IMR-90 (cell line): ENCODE data around the gene SURF4. TPM values are rescaled to one million over a fixed set of nuclear protein-coding genes. Genes with fewer than 3 reads are reported as not detected.

Source experiments
- ATAC-seq: fragments of 200-7000 bp; cut with Tn5 transposase; 2 replicates; pipeline ENCODE4 v1.9.1; 2020; ENCODE audit warnings: low read depth, mild to moderate bottlenecking, moderate library complexity
- BruUV-seq: library from RNA; stranded (reverse); fragments of 400-500 nt; replicated peaks from 2 replicates; lab custom pipeline; 2021; lab: Mats Ljungman, UMichigan
- CTCF ChIA-PET: fragments of 300-600 bp; formaldehyde crosslinking; extraction: SDS; loops from one replicate; lab custom pipeline; 2021; ENCODE audit warnings: antibody characterized with exemption; lab: Yijun Ruan, JAX
- POLR2A ChIA-PET: fragments of 300-600 bp; sonication (Branson Sonifier 250); formaldehyde crosslinking; loops from one replicate; lab custom pipeline; 2022; ENCODE audit warnings: antibody characterized with exemption; ENCODE audit not compliant: unreplicated experiment; lab: Charles Lee
- DNase-seq: peaks from one replicate; pipeline ENCODE4 v3.0.0; 2013
- H2AFZ ChIP-seq: replicated peaks from 2 replicates; pipeline ENCODE3; 2013; ENCODE audit warnings: low read length, mild to moderate bottlenecking; ENCODE audit not compliant: poor library complexity
- H2AK5ac ChIP-seq: 2 replicates; pipeline ENCODE4 v1.6.1; 2013; ENCODE audit warnings: low read depth, low read length, inconsistent platforms
- H2AK9ac ChIP-seq: replicated peaks from 2 replicates; pipeline ENCODE3; 2013; ENCODE audit warnings: mild to moderate bottlenecking, low read depth, low read length, moderate library complexity; ENCODE audit not compliant: poor library complexity
- H2BK120ac ChIP-seq: 2 replicates; pipeline ENCODE4 v1.6.1; 2013; ENCODE audit warnings: low read depth, low read length, inconsistent platforms
- H2BK15ac ChIP-seq: 3 replicates; pipeline ENCODE4 v1.6.1; 2013; ENCODE audit warnings: low read depth, low read length, inconsistent platforms
- H2BK20ac ChIP-seq: 2 replicates; pipeline ENCODE4 v1.6.1; 2013; ENCODE audit warnings: low read depth, mild to moderate bottlenecking, inconsistent platforms, low read length, moderate library complexity
- H2BK5ac ChIP-seq: 2 replicates; pipeline ENCODE4 v1.6.1; 2013; ENCODE audit warnings: mild to moderate bottlenecking, low read depth, low read length, inconsistent platforms; ENCODE audit not compliant: poor library complexity, severe bottlenecking
- H3K14ac ChIP-seq: replicated peaks from 2 replicates; pipeline ENCODE4 v1.6.1; 2013; ENCODE audit warnings: low read depth, low read length, inconsistent platforms
- H3K18ac ChIP-seq: 2 replicates; pipeline ENCODE4 v1.6.1; 2013; ENCODE audit warnings: low read depth, low read length, control low read depth
- H3K23ac ChIP-seq: 2 replicates; pipeline ENCODE4 v1.6.1; 2013; ENCODE audit warnings: low read depth, low read length, inconsistent platforms
- H3K27ac ChIP-seq: 2 replicates; pipeline ENCODE4 v1.5.1; 2013; ENCODE audit warnings: mild to moderate bottlenecking, control low read depth, low read length; ENCODE audit not compliant: insufficient read depth
- H3K27me3 ChIP-seq: 2 replicates; pipeline ENCODE4 v1.6.1; 2013; ENCODE audit warnings: low read length; ENCODE audit not compliant: control insufficient read depth, insufficient read depth
- H3K36me3 ChIP-seq: 2 replicates; pipeline ENCODE4 v1.6.1; 2013; ENCODE audit warnings: low read length, mixed read lengths; ENCODE audit not compliant: control insufficient read depth, insufficient read depth
- H3K4ac ChIP-seq: 2 replicates; pipeline ENCODE4 v1.6.1; 2013; ENCODE audit warnings: low read depth, low read length, inconsistent platforms
- H3K4me1 ChIP-seq: 2 replicates; pipeline ENCODE4 v1.6.1; 2013; ENCODE audit warnings: low read length, mixed read lengths; ENCODE audit not compliant: control insufficient read depth, insufficient read depth
- H3K4me2 ChIP-seq: 2 replicates; pipeline ENCODE4 v1.6.1; 2013; ENCODE audit warnings: low read depth, mild to moderate bottlenecking, control low read depth, low read length, moderate library complexity
- H3K4me3 ChIP-seq: 2 replicates; pipeline ENCODE4 v1.5.1; 2013; ENCODE audit warnings: low read depth, mild to moderate bottlenecking, control low read depth, low read length, moderate library complexity; ENCODE audit not compliant: insufficient read depth
- H3K56ac ChIP-seq: 2 replicates; pipeline ENCODE4 v1.6.1; 2013; ENCODE audit warnings: low read length, inconsistent platforms; ENCODE audit not compliant: insufficient read depth; ENCODE audit errors: extremely low read depth
- H3K79me1 ChIP-seq, 2 experiments: 2 replicates each; pipeline ENCODE4 v1.6.1; 2013; ENCODE audit warnings: low read length in 2 of 2, inconsistent platforms in 1 of 2, low read depth in 1 of 2
- H3K9ac ChIP-seq: 2 replicates; pipeline ENCODE4 v1.6.1; 2013; ENCODE audit warnings: low read depth, low read length, control low read depth
- H3K9me1 ChIP-seq: 2 replicates; pipeline ENCODE4 v1.6.1; 2013; ENCODE audit warnings: low read length, inconsistent platforms; ENCODE audit not compliant: insufficient read depth
- H3K9me3 ChIP-seq: 2 replicates; pipeline ENCODE4 v1.6.1; 2013; ENCODE audit warnings: low read length; ENCODE audit not compliant: control insufficient read depth, insufficient read depth
- H4K20me1 ChIP-seq: 2 replicates; pipeline ENCODE4 v1.6.1; 2013; ENCODE audit warnings: low read length, inconsistent platforms; ENCODE audit not compliant: insufficient read depth
- H4K5ac ChIP-seq: 2 replicates; pipeline ENCODE4 v1.6.1; 2013; ENCODE audit warnings: mild to moderate bottlenecking, low read depth, low read length, control low read depth
- H4K8ac ChIP-seq, 2 experiments: 2 replicates each; pipeline ENCODE4 v1.6.1; 2013; ENCODE audit warnings: low read depth in 2 of 2, low read length in 2 of 2, control low read depth in 1 of 2, inconsistent platforms in 1 of 2
- H4K91ac ChIP-seq: 2 replicates; pipeline ENCODE4 v1.6.1; 2013; ENCODE audit warnings: low read depth, low read length, inconsistent platforms; ENCODE audit not compliant: insufficient read depth
- RAD21 ChIP-seq: IDR thresholded peaks from 2 replicates; pipeline ENCODE4 v1.6.1; 2012; ENCODE audit warnings: low read length, improper control_type of control experiment
- RCOR1 ChIP-seq: IDR thresholded peaks from 2 replicates; pipeline ENCODE4 v1.6.1; 2012; ENCODE audit warnings: mild to moderate bottlenecking, low read length, improper control_type of control experiment; ENCODE audit not compliant: insufficient replicate concordance
- WGBS, 2 experiments: methylation state at CpG; one replicate each; pipeline versions ENCODE4 v1.1.5 to v1.1.7; 2013; ENCODE audit warnings: missing lambda C conversion rate in 2 of 2; ENCODE audit not compliant: insufficient read length in 1 of 2; ENCODE audit errors: extremely low coverage in 2 of 2; 5-methylcytosine and 5-hydroxymethylcytosine counted together
- dilution Hi-C: fragments of 300-500 bp; cut with HindIII; formaldehyde crosslinking; loops from one replicate; pipeline ENCODE4 v1.14.3; 2018; ENCODE audit warnings: low sequenced_read_pairs; ENCODE audit not compliant: unreplicated experiment
- in situ Hi-C: fragments of 300-500 bp; cut with MboI; formaldehyde crosslinking; loops from 3 replicates; pipeline ENCODE4 v1.14.3; 2019; ENCODE audit warnings: low sequenced_read_pairs, inconsistent platforms, mixed read lengths
- intact Hi-C: fragments of 100-400 bp; cut with micrococcal nuclease; formaldehyde crosslinking; loops from 2 replicates; pipeline ENCODE4 v1.10.0; 2022
- polyA plus RNA-seq, 3 experiments: library from polyadenylated mRNA; depleted of rRNA; stranded (reverse); fragments of >200 nt; gene quantifications; 2 replicates each; pipeline ENCODE4 v1.2.3, GENCODE V29; 2012; ENCODE audit warnings: low replicate concordance in 1 of 3
- total RNA-seq: library from RNA; depleted of rRNA; stranded (reverse); fragments of >200 nt; gene quantifications from 2 replicates; pipeline ENCODE4 v1.2.3, GENCODE V29; 2012
- TF ChIP-seq, protein P1 (sequence below): conservative IDR thresholded peaks from 2 replicates; pipeline ENCODE4 v1.5.1; 2012; ENCODE audit warnings: mild to moderate bottlenecking, low read depth, low read length, improper control_type of control experiment

Gene SURF4
- total and polyA plus RNA-seq, 2 of the 4 experiments (the other 2 are of a cell fraction): 307 to 532 TPM

- intact Hi-C loops (no loop called here), in situ Hi-C loops (no loop called here), dilution Hi-C loops (no loop called here)
- H4K91ac ChIP-seq: no peak overlapping the region
- H3K27ac ChIP-seq: no peak overlapping the region
- H4K20me1 ChIP-seq: no peaks in the 10 kb centered on the region
- peaks cover 1% of the 10 kb centered on the region; the same call in 1 of the 2 replicates for H3K36me3 ChIP-seq
- no peak overlapping the region for H2AK5ac ChIP-seq
- no peaks in the 10 kb centered on the region for H3K4me1 ChIP-seq
- no TSS peak for BruUV-seq
- H3K14ac ChIP-seq: no peak overlapping the region
- H3K9ac ChIP-seq: no peak overlapping the region
- 0 out of 2 replicates have a peak, but pooled peaks cover 4% of the 10 kb centered on the region for H3K9me1 ChIP-seq
- no peak overlapping the region for H2BK120ac ChIP-seq
- no peak for TF ChIP-seq RCOR1
- TF ChIP-seq RAD21: peak; percentile 28; the same call in 1 of the 2 replicates
- TF ChIP-seq, protein P1, sequence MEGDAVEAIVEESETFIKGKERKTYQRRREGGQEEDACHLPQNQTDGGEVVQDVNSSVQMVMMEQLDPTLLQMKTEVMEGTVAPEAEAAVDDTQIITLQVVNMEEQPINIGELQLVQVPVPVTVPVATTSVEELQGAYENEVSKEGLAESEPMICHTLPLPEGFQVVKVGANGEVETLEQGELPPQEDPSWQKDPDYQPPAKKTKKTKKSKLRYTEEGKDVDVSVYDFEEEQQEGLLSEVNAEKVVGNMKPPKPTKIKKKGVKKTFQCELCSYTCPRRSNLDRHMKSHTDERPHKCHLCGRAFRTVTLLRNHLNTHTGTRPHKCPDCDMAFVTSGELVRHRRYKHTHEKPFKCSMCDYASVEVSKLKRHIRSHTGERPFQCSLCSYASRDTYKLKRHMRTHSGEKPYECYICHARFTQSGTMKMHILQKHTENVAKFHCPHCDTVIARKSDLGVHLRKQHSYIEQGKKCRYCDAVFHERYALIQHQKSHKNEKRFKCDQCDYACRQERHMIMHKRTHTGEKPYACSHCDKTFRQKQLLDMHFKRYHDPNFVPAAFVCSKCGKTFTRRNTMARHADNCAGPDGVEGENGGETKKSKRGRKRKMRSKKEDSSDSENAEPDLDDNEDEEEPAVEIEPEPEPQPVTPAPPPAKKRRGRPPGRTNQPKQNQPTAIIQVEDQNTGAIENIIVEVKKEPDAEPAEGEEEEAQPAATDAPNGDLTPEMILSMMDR: peak; percentile 42
- ChIA-PET POLR2A (no interaction called here), CTCF (interaction anchor here (0.6 kb wide), 1 partner anchor 23 kb away, joined by 3 read pairs; no protein-coding TSS in a partner anchor)
- H3K4me2 ChIP-seq: no peak overlapping the region
- H4K8ac ChIP-seq: no peak overlapping the region
- no peak overlapping the region for H3K4ac ChIP-seq
- no peak overlapping the region for H3K4me3 ChIP-seq
- ATAC-seq (peak; percentile 67; the same call in 1 of the 2 replicates), DNase-seq (no peak)
- H2BK15ac ChIP-seq: no peak overlapping the region
- WGBS, 2 experiments: 23% methylated on average over 8 of the region's 14 CpGs; no CpG with 5 or more reads in 1 of the 2 experiments
- no peak overlapping the region for H4K5ac ChIP-seq
- no peak overlapping the region for H2BK5ac ChIP-seq
- H2AFZ ChIP-seq: no peak overlapping the region
- H2AK9ac ChIP-seq: no peak overlapping the region
- H3K9me3 ChIP-seq: no peaks in the 10 kb centered on the region
- no peak overlapping the region for H3K23ac ChIP-seq
- peaks cover 30% of the 10 kb centered on the region for H3K27me3 ChIP-seq
- no peak overlapping the region for H3K56ac ChIP-seq
- no peaks in the 10 kb centered on the region for H3K79me1 ChIP-seq
- no peak overlapping the region for H3K18ac ChIP-seq
- H2BK20ac ChIP-seq: no peak overlapping the region
Measured at GRCh38 chr9:133396952-133397351, 21.1 kb upstream of the SURF4 start.
